CD14-positive monocyte (primary cell): Measurements from ENCODE around the gene SLC1A3. TPM values are rescaled to one million over a fixed set of nuclear protein-coding genes. Genes with fewer than 3 reads are reported as not detected.

ENCODE experiments used
- DNase-seq, 3 donors: peaks; one replicate each; pipeline ENCODE4 v3.0.0-alpha.2; 2011 to 2022
- H2AFZ ChIP-seq: 2 replicates; pipeline ENCODE4 v1.6.0; 2012; ENCODE audit warnings: mild to moderate bottlenecking, low read depth, low read length, inconsistent platforms; ENCODE audit not compliant: insufficient read depth, poor library complexity, severe bottlenecking
- H3K27ac ChIP-seq, 2 donors: 1 replicate in 1 of 2; 2 replicates in 1 of 2; pipeline ENCODE4 v1.5.1; 2012 to 2013; ENCODE audit warnings: low read length in 2 of 2, control low read depth in 1 of 2, inconsistent platforms in 1 of 2, low read depth in 1 of 2, mild to moderate bottlenecking in 1 of 2
- H3K27me3 ChIP-seq, 2 donors: one replicate each; pipeline versions ENCODE4 v1.6.0 to v1.6.1; 2011 to 2013; ENCODE audit warnings: low read length in 2 of 2; ENCODE audit not compliant: control insufficient read depth in 2 of 2, insufficient read depth in 2 of 2
- H3K36me3 ChIP-seq, 2 donors: replicated peaks in 1 of 2; 1 replicate in 1 of 2; 2 replicates in 1 of 2; pipeline versions ENCODE4 v1.5.1 to v1.6.1; 2012 to 2013; ENCODE audit warnings: low read length in 2 of 2, control low read depth in 1 of 2, inconsistent platforms in 1 of 2, mild to moderate bottlenecking in 1 of 2; ENCODE audit not compliant: insufficient read depth in 2 of 2, control insufficient read depth in 1 of 2
- H3K4me1 ChIP-seq, 2 donors: 1 replicate in 1 of 2; 2 replicates in 1 of 2; pipeline versions ENCODE4 v1.5.1 to v1.6.1; 2012 to 2013; ENCODE audit warnings: low read length in 2 of 2, control low read depth in 1 of 2, inconsistent platforms in 1 of 2, mild to moderate bottlenecking in 1 of 2, moderate library complexity in 1 of 2; ENCODE audit not compliant: insufficient read depth in 2 of 2, control insufficient read depth in 1 of 2
- H3K4me2 ChIP-seq: replicated peaks from 2 replicates; pipeline ENCODE3; 2012; ENCODE audit warnings: low read length, moderate library complexity, mild to moderate bottlenecking; ENCODE audit not compliant: poor library complexity, severe bottlenecking; ENCODE audit errors: extremely low read depth
- H3K4me3 ChIP-seq, 3 experiments: fragments of 200-600 bp in 1 of 3; sonication (generic) in 1 of 3; replicated peaks in 1 of 3; 1 replicate in 2 of 3; 2 replicates in 1 of 3; pipeline ENCODE4 v1.5.1; 2011 to 2013; ENCODE audit warnings: low read length in 3 of 3, mild to moderate bottlenecking in 3 of 3, control low read depth in 2 of 3, low read depth in 2 of 3, inconsistent platforms in 1 of 3, moderate library complexity in 1 of 3
- H3K79me2 ChIP-seq: 2 replicates; pipeline ENCODE4 v1.6.0; 2012; ENCODE audit warnings: mild to moderate bottlenecking, control low read depth, inconsistent platforms, low read length, moderate library complexity; ENCODE audit not compliant: insufficient read depth
- H3K9ac ChIP-seq: 2 replicates; pipeline ENCODE4 v1.6.0; 2017; ENCODE audit warnings: low read length, mild to moderate bottlenecking; ENCODE audit not compliant: insufficient read depth, poor library complexity, severe bottlenecking
- H3K9me3 ChIP-seq, 2 donors: replicated peaks in 1 of 2; 1 replicate in 1 of 2; 2 replicates in 1 of 2; pipeline versions ENCODE4 v1.5.1 to v1.6.1; 2012 to 2013; ENCODE audit warnings: low read length in 2 of 2, control low read depth in 1 of 2; ENCODE audit not compliant: control insufficient read depth in 1 of 2, insufficient read depth in 1 of 2
- H4K20me1 ChIP-seq: 2 replicates; pipeline ENCODE4 v1.6.0; 2012; ENCODE audit warnings: mild to moderate bottlenecking, low read length, control low read depth, moderate library complexity; ENCODE audit not compliant: insufficient read depth
- H3K27ac Mint-ChIP-seq, 7 donors: one replicate each; pipeline ENCODE4 v1.8.0; 2020; ENCODE audit warnings: mild to moderate bottlenecking in 7 of 7, mixed read lengths in 7 of 7, moderate library complexity in 6 of 7, inconsistent platforms in 2 of 7
- H3K27me3 Mint-ChIP-seq, 3 donors: one replicate each; pipeline ENCODE4 v1.8.0; 2021 to 2022; ENCODE audit warnings: low read depth in 3 of 3, mild to moderate bottlenecking in 3 of 3, mixed read lengths in 3 of 3, moderate library complexity in 3 of 3, inconsistent platforms in 1 of 3
- H3K36me3 Mint-ChIP-seq, 2 donors: one replicate each; pipeline ENCODE4 v1.8.0; 2020; ENCODE audit warnings: mixed read lengths in 2 of 2, inconsistent platforms in 1 of 2, mild to moderate bottlenecking in 1 of 2
- H3K4me1 Mint-ChIP-seq: one replicate; pipeline ENCODE4 v1.8.0; 2020; ENCODE audit warnings: mild to moderate bottlenecking, mixed read lengths
- H3K4me3 Mint-ChIP-seq, 2 donors: one replicate each; pipeline ENCODE4 v1.8.0; 2020; ENCODE audit warnings: mild to moderate bottlenecking in 2 of 2, mixed read lengths in 2 of 2, moderate library complexity in 1 of 2
- H3K9me3 Mint-ChIP-seq, 7 donors: one replicate each; pipeline ENCODE4 v1.8.0; 2020 to 2022; ENCODE audit warnings: mixed read lengths in 7 of 7, mild to moderate bottlenecking in 6 of 7, moderate library complexity in 6 of 7, inconsistent platforms in 2 of 7
- WGBS: methylation state at CpG from one replicate; pipeline ENCODE4 v1.1.5; 2013; ENCODE audit warnings: missing lambda C conversion rate; ENCODE audit not compliant: insufficient coverage; 5-methylcytosine and 5-hydroxymethylcytosine counted together
- intact Hi-C, 2 donors: fragments of 100-400 bp; cut with micrococcal nuclease; formaldehyde crosslinking; loops; one replicate each; pipeline versions ENCODE4 v1.15.0 to v1.15.1; 2023
- polyA plus RNA-seq, 3 donors: library from polyadenylated mRNA; depleted of rRNA in 1 of 3; unstranded in 2 of 3; stranded (reverse) in 1 of 3; fragments of 300-500 nt in 2 of 3; fragments of >200 nt in 1 of 3; fragmentation: Illumina TruSeq in 2 of 3; gene quantifications; 1 replicate in 2 of 3; 2 replicates in 1 of 3; pipeline ENCODE4 v1.2.3, GENCODE V29; 2012 to 2021
- TF ChIP-seq, protein P1 (sequence below): fragments of 200-600 bp; IDR thresholded peaks from one replicate; pipeline ENCODE4 v1.8.0; 2022; ENCODE audit warnings: antibody characterized with exemption, mild to moderate bottlenecking

The SLC1A3 gene
- polyA plus RNA-seq, 3 donors: 1.2 to 3.3 (median 1.3) TPM

DNA sequence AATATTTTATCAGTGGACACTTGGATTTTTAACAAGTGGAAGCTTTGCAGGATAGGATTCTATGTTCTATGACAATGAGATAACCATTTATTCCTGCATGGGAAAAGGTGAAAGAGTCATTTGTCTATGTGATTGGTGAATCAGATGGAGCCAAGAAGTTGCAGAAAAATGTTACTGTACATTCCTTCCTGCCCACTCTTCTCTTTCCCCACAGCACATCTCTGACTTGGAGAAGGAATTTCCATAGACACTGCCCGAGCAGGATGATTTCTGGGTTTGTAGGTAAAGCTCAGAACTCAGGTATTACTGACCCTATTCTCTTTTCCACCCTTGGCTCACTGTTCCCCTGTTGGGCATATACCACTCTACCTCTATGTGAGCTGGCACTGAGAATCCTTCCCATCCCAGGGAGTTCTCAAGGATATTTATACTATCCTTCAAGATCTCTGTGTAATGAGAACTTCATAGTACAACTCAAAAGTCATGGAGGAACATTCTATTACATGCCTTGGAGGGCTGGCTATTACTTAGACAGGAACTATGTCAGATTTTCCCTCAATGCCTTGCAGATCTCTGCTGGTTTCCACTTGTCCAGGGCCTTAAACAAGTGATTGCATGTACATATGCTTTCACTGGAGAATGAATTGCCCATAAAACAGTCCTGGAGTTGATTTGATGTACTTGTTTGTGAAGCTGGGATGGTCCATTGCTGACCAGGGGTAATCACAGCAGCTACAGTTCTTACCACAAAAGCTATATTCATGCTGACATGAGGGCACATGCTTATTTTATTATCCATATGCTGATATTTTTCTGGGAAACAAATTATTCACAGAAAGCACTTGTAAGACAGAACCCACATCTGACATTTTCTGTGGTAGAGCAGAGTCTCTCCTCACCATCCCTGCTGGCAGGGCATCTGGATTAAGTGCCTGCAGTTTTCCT, 24.1 kb downstream of the SLC1A3 start:
- Mint-ChIP-seq H3K9me3 (no peaks in the 10 kb centered on the region), H3K4me1 (peaks cover 21% of the 10 kb centered on the region), H3K27ac (peak overlapping the region in 5 of 7 donors; percentile 40 to 72 (median 55)), H3K36me3 (peaks cover 18 to 27% of the 10 kb centered on the region in 2 donors), H3K27me3 (no peaks in the 10 kb centered on the region), H3K4me3 (no peak overlapping the region)
- no CpG with 5 or more reads among the region's 1 CpG for WGBS
- no peak overlapping the region for H3K27ac ChIP-seq
- no peak overlapping the region for H3K9ac ChIP-seq
- H3K4me1 ChIP-seq: peaks cover 15 to 17% of the 10 kb centered on the region in 2 donors
- H3K9me3 ChIP-seq: no peaks in the 10 kb centered on the region
- no peaks in the 10 kb centered on the region for H3K27me3 ChIP-seq
- no peaks in the 10 kb centered on the region for H4K20me1 ChIP-seq
- no peak overlapping the region for H3K4me3 ChIP-seq
- peaks cover 0 to 19% of the 10 kb centered on the region in 2 donors for H3K36me3 ChIP-seq
- H3K4me2 ChIP-seq: no peak overlapping the region
- no peak overlapping the region for H2AFZ ChIP-seq
- no peaks in the 10 kb centered on the region for H3K79me2 ChIP-seq
- TF ChIP-seq, protein P1, sequence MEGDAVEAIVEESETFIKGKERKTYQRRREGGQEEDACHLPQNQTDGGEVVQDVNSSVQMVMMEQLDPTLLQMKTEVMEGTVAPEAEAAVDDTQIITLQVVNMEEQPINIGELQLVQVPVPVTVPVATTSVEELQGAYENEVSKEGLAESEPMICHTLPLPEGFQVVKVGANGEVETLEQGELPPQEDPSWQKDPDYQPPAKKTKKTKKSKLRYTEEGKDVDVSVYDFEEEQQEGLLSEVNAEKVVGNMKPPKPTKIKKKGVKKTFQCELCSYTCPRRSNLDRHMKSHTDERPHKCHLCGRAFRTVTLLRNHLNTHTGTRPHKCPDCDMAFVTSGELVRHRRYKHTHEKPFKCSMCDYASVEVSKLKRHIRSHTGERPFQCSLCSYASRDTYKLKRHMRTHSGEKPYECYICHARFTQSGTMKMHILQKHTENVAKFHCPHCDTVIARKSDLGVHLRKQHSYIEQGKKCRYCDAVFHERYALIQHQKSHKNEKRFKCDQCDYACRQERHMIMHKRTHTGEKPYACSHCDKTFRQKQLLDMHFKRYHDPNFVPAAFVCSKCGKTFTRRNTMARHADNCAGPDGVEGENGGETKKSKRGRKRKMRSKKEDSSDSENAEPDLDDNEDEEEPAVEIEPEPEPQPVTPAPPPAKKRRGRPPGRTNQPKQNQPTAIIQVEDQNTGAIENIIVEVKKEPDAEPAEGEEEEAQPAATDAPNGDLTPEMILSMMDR: no peak
- intact Hi-C loops: no loop called here
- DNase-seq: no peak

DNA sequence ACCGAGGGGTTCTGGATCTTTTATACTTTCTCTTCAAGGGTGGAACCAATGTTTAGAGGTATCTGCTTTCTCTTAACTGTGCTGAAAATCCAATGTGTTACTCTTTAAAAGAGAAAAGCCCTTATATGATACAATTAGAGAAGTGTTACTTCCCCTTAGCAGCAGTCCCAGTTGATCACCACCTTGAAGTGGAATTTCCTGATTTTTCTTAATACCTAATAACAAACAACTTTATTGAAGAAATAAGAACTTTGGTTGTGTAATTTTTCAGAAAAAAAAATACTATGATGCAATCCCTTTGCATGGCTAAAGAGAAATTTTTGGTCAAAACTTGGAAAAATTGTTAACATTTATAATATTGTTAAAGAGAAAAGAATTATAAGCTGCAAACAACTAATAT, 24.7 kb downstream of the SLC1A3 start:
- no peaks in the 10 kb centered on the region for H3K79me2 ChIP-seq
- TF ChIP-seq, protein P1: no peak
- H3K36me3 Mint-ChIP-seq: peaks cover 21 to 28% of the 10 kb centered on the region in 2 donors
- H3K27me3 ChIP-seq: no peaks in the 10 kb centered on the region
- H3K9me3 ChIP-seq: no peaks in the 10 kb centered on the region
- H3K36me3 ChIP-seq: peaks cover 0 to 23% of the 10 kb centered on the region in 2 donors
- H3K27me3 Mint-ChIP-seq: no peaks in the 10 kb centered on the region
- H3K9me3 Mint-ChIP-seq: no peaks in the 10 kb centered on the region
- DNase-seq: peak in 2 of 3 donors; percentile 53 to 60
- H3K4me1 ChIP-seq: peaks cover 15 to 17% of the 10 kb centered on the region in 2 donors
- WGBS: no CpG with 5 or more reads among the region's 1 CpG
- intact Hi-C loops: no loop called here
- H3K4me3 ChIP-seq: no peak overlapping the region
- H4K20me1 ChIP-seq: no peaks in the 10 kb centered on the region
- peaks cover 21% of the 10 kb centered on the region for H3K4me1 Mint-ChIP-seq
- no peak overlapping the region for H3K27ac ChIP-seq
- no peak overlapping the region for H2AFZ ChIP-seq
- no peak overlapping the region for H3K4me2 ChIP-seq
- no peak overlapping the region for H3K4me3 Mint-ChIP-seq
- no peak overlapping the region for H3K9ac ChIP-seq
- H3K27ac Mint-ChIP-seq: peak overlapping the region in 4 of 7 donors; percentile 40 to 72 (median 54)
